ENCODE results near the gene ING4.

- TF ChIP-seq CTCF (conservative IDR thresholded peaks at IDR 0.05; ENCODE audit: low read length) = no peak
- TF ChIP-seq EZH2phosphoT487 (IDR thresholded peaks at IDR 0.05; ENCODE audit: borderline replicate concordance) = no peak
Observed at GRCh38 chr12:6631549-6631961, 31.4 kb downstream of the ING4 start.

Measured in Loucy (cell line).